Neural progenitor cell (in vitro differentiated cells): Measurements from ENCODE around the gene MRPS14.

Source experiments
- EZH2 ChIP-seq: fragments of 200-600 bp; sonication (generic); IDR thresholded peaks from 2 replicates; pipeline ENCODE4 v1.6.1; 2017; ENCODE audit warnings: antibody characterized with exemption, mild to moderate bottlenecking, moderate library complexity
- EZH2phosphoT487 ChIP-seq: fragments of 200-600 bp; sonication (generic); IDR thresholded peaks from 2 replicates; pipeline ENCODE4 v1.6.1; 2017; ENCODE audit warnings: antibody characterized with exemption
- TF ChIP-seq, protein P1 (sequence below): fragments of 200-600 bp; sonication (generic); IDR thresholded peaks from 2 replicates; pipeline ENCODE4 v1.5.1; 2017; ENCODE audit warnings: antibody characterized with exemption, mild to moderate bottlenecking

DNA sequence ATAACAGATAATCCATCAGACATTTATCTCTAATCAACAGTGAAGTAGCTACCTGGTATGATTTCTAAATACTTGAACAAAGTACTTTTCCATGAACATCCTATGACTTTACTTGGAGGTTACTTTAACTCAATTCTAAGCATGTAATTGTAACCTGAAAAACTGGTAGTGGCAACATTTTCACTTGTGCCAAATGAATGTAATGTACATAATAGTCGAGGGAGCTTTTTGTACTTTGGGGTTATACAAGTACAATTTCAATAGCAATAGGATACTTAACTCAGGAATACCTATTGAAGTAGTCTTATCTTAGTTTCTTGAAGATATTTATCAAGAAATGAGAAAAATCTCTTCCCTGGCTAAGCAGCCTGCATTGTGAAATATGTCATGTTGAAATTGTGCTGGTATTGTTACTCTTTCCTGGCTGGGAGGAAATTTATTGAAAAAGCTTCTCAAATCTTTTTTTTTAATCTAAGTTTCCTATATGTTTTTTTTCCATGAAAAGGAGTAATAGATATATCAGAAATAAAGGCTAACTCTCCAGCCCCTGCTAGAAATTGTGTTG, 57.1 kb downstream of the MRPS14 start:
- TF ChIP-seq EZH2phosphoT487 (no peak), EZH2 (no peak)
- TF ChIP-seq, protein P1, sequence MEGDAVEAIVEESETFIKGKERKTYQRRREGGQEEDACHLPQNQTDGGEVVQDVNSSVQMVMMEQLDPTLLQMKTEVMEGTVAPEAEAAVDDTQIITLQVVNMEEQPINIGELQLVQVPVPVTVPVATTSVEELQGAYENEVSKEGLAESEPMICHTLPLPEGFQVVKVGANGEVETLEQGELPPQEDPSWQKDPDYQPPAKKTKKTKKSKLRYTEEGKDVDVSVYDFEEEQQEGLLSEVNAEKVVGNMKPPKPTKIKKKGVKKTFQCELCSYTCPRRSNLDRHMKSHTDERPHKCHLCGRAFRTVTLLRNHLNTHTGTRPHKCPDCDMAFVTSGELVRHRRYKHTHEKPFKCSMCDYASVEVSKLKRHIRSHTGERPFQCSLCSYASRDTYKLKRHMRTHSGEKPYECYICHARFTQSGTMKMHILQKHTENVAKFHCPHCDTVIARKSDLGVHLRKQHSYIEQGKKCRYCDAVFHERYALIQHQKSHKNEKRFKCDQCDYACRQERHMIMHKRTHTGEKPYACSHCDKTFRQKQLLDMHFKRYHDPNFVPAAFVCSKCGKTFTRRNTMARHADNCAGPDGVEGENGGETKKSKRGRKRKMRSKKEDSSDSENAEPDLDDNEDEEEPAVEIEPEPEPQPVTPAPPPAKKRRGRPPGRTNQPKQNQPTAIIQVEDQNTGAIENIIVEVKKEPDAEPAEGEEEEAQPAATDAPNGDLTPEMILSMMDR: no peak
